ENCODE results near the gene CHRM4. TPM values are rescaled to one million over a fixed set of nuclear protein-coding genes. Genes with fewer than 3 reads are reported as not detected.

CHRM4 gene
- polyA plus RNA-seq, 2 of the 4 experiments (the other 2 are of a cell fraction) = 0.17 to 0.28 TPM

DNA sequence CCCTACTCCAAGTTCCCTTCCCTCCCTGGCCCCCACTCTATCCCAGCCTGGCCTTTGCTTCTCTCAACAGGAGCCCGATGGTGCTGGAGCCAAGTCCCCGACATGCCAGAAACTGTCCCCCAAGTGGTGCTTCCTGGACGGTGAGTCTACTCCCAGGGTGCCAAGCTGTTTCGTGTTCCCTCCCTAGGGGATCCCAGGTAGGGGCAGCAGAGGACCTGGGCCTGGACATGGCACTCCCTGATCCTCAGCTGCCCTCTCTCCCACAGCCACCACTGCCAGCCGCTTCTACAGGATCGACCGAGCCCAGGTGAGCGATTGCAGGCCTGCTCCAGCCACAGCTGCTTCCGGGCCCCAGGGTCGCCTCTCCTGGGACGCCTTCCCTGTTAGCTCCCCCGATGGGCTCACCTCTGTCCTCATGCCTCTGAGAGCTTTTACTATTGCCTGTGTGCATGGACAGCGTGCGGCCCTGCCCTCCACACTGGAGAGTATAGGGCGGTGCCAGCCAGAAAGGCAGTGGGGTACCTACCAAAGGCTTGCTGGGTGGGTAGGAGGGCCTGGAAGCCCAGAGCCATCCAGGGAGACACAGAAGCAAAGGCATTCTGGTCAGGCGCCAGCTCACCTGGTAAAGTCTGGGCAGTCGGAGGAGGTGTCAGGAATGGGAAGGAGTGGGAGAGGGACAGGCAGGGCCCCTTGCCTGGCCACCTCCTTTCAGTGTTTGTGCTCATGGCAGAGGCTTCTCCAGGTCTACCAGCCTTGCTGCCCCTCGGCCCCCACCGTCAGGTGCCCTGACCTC, 15.1 kb downstream of the CHRM4 start:
- Histone ChIP-seq H3K4me2 (no peak overlapping the region), H3K9me3 (no peaks in the 10 kb centered on the region), H3K4me3 (no peak overlapping the region), H3K27ac (no peak overlapping the region), H3K4me1 (no peaks in the 10 kb centered on the region; the same call in 2 of the 3 replicates)
- TF ChIP-seq, protein P1, sequence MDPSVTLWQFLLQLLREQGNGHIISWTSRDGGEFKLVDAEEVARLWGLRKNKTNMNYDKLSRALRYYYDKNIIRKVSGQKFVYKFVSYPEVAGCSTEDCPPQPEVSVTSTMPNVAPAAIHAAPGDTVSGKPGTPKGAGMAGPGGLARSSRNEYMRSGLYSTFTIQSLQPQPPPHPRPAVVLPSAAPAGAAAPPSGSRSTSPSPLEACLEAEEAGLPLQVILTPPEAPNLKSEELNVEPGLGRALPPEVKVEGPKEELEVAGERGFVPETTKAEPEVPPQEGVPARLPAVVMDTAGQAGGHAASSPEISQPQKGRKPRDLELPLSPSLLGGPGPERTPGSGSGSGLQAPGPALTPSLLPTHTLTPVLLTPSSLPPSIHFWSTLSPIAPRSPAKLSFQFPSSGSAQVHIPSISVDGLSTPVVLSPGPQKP (IDR thresholded peaks at IDR 0.05; ENCODE audit: low read depth, low read length) = no peak
- TF ChIP-seq, protein P2, sequence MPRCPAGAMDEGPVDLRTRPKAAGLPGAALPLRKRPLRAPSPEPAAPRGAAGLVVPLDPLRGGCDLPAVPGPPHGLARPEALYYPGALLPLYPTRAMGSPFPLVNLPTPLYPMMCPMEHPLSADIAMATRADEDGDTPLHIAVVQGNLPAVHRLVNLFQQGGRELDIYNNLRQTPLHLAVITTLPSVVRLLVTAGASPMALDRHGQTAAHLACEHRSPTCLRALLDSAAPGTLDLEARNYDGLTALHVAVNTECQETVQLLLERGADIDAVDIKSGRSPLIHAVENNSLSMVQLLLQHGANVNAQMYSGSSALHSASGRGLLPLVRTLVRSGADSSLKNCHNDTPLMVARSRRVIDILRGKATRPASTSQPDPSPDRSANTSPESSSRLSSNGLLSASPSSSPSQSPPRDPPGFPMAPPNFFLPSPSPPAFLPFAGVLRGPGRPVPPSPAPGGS (IDR thresholded peaks at IDR 0.05) = no peak
- TF ChIP-seq RNF2 (IDR thresholded peaks at IDR 0.05; ENCODE audit: borderline replicate concordance, low read depth) = no peak
- no peak for TF ChIP-seq RCOR1 (IDR thresholded peaks at IDR 0.05; ENCODE audit: low read depth, low read length)
- no peak for TF ChIP-seq RARB (CRISPR knock-in tag; IDR thresholded peaks at IDR 0.05)
- TF ChIP-seq, protein P3, sequence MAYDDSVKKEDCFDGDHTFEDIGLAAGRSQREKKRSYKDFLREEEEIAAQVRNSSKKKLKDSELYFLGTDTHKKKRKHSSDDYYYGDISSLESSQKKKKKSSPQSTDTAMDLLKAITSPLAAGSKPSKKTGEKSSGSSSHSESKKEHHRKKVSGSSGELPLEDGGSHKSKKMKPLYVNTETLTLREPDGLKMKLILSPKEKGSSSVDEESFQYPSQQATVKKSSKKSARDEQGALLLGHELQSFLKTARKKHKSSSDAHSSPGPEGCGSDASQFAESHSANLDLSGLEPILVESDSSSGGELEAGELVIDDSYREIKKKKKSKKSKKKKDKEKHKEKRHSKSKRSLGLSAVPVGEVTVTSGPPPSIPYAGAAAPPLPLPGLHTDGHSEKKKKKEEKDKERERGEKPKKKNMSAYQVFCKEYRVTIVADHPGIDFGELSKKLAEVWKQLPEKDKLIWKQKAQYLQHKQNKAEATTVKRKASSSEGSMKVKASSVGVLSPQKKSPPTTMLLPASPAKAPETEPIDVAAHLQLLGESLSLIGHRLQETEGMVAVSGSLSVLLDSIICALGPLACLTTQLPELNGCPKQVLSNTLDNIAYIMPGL (CRISPR knock-in tag; IDR thresholded peaks at IDR 0.05; ENCODE audit: borderline replicate concordance) = no peak
- FAIRE-seq = no peak
- 91% methylated on average over 17 of the region's 19 CpGs for WGBS (ENCODE audit: missing lambda C conversion rate)
- no peak for ATAC-seq
- no peak for DNase-seq (ENCODE audit: low read depth in 1 of 2, low spot score in 1 of 2)
- ChIA-PET CTCF (interaction anchor here (0.9 to 19.6 kb wide), 8 partner anchors 8 to 518 kb away, joined by 3 to 220 read pairs (median 4); partner anchors contain the start of genes CHRM4 and DGKZ), POLR2A (interaction anchor here (0.5 kb wide), 1 partner anchor 732 kb away, joined by 3 read pairs; no protein-coding TSS in a partner anchor)

DNA sequence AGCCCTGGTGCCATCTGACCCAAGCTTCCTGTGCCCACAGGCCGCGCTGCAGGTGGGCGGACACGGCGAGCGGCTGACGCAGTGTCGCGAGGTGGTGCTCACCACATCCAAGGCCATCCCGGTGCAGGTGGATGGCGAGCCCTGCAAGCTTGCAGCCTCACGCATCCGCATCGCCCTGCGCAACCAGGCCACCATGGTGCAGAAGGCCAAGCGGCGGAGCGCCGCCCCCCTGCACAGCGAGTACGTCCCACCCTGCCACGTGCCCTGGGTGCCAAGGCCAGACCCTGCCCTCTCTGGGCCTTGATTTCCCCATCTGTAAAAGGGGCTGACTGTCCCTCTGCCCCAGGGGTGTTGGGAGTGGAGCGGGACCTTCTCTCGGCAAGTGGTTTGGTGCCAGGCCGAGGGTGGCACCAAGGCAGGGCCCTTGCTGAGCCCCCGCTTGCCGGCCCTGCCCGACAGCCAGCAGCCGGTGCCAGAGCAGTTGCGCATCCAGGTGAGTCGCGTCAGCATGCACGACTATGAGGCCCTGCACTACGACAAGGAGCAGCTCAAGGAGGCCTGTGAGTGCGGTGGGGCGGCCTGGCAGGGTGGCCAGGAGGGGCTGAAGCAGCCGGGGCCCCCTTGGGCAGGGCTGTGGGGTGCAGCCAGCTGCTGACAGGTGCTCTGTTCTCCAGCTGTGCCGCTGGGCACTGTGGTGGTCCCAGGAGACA, 16.0 kb downstream of the CHRM4 start:
- FAIRE-seq = no peak
- no peak overlapping the region for H3K27ac ChIP-seq

More for the DNA sequence above, 16.0 kb downstream of the CHRM4 start:
- CTCF ChIA-PET = interaction anchor here (1.1 to 19.6 kb wide), 6 partner anchors 7 to 253 kb away, joined by 3 to 220 read pairs (median 10); partner anchors contain the start of genes CHRM4 and DGKZ
- H3K9me3 ChIP-seq = no peaks in the 10 kb centered on the region
- no peak overlapping the region for H3K4me2 ChIP-seq
- no peak for DNase-seq (ENCODE audit: low read depth in 1 of 2, low spot score in 1 of 2)
- POLR2A ChIA-PET = no interaction called here
- TF ChIP-seq NR3C1 (IDR thresholded peaks at IDR 0.05) (no peak), RNF2 (IDR thresholded peaks at IDR 0.05; ENCODE audit: borderline replicate concordance, low read depth) (no peak), CHD2 (IDR thresholded peaks at IDR 0.05; ENCODE audit: low read length, partially characterized antibody) (no peak), MAZ (IDR thresholded peaks at IDR 0.05; ENCODE audit: borderline replicate concordance, low read depth, low read length) (no peak), SREBF2 (IDR thresholded peaks at IDR 0.05) (no peak), JUNB (IDR thresholded peaks at IDR 0.05) (no peak)
- TF ChIP-seq, protein P4, sequence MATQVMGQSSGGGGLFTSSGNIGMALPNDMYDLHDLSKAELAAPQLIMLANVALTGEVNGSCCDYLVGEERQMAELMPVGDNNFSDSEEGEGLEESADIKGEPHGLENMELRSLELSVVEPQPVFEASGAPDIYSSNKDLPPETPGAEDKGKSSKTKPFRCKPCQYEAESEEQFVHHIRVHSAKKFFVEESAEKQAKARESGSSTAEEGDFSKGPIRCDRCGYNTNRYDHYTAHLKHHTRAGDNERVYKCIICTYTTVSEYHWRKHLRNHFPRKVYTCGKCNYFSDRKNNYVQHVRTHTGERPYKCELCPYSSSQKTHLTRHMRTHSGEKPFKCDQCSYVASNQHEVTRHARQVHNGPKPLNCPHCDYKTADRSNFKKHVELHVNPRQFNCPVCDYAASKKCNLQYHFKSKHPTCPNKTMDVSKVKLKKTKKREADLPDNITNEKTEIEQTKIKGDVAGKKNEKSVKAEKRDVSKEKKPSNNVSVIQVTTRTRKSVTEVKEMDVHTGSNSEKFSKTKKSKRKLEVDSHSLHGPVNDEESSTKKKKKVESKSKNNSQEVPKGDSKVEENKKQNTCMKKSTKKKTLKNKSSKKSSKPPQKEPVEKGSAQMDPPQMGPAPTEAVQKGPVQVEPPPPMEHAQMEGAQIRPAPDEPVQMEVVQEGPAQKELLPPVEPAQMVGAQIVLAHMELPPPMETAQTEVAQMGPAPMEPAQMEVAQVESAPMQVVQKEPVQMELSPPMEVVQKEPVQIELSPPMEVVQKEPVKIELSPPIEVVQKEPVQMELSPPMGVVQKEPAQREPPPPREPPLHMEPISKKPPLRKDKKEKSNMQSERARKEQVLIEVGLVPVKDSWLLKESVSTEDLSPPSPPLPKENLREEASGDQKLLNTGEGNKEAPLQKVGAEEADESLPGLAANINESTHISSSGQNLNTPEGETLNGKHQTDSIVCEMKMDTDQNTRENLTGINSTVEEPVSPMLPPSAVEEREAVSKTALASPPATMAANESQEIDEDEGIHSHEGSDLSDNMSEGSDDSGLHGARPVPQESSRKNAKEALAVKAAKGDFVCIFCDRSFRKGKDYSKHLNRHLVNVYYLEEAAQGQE (IDR thresholded peaks at IDR 0.05) = no peak
- H3K4me1 ChIP-seq = no peaks in the 10 kb centered on the region; the same call in 2 of the 3 replicates
- WGBS (ENCODE audit: missing lambda C conversion rate) = 94% methylated on average over 20 of the region's 38 CpGs
- no peak overlapping the region for H3K4me3 ChIP-seq
- no peak for ATAC-seq
